T-cell (primary cell): ENCODE results near the gene TUBB. TPM values are rescaled to one million over a fixed set of nuclear protein-coding genes. Genes with fewer than 3 reads are reported as not detected.
"Not testable (repeated sequence)": the region's sequence is repeated elsewhere in the genome, so short reads cannot be mapped to it uniquely, and the experiment has no call there.

Source experiments
- ATAC-seq, 4 experiments: fragments of 200-7000 bp in 3 of 4; fragments of 150-1000 bp in 1 of 4; cut with Tn5 transposase; replicated peaks in 1 of 4; 1 replicate in 3 of 4; 2 replicates in 1 of 4; pipeline ENCODE4 v1.10.0; 2021; ENCODE audit warnings: moderate library complexity in 3 of 4, mild to moderate bottlenecking in 2 of 4, moderate number of reproducible peaks in 1 of 4
- CTCF ChIA-PET, 2 donors: fragments of 300-600 bp; sonication (Branson Sonifier 250); formaldehyde crosslinking; loops; one replicate each; lab custom pipeline; 2022; ENCODE audit warnings: antibody characterized with exemption in 2 of 2; lab: Charles Lee
- POLR2A ChIA-PET, 2 donors: fragments of 300-600 bp; sonication (Branson Sonifier 250); formaldehyde crosslinking; loops; one replicate each; lab custom pipeline; 2022; ENCODE audit warnings: antibody characterized with exemption in 2 of 2; lab: Charles Lee
- DNase-seq, 35 experiments: peaks; one replicate each; pipeline versions ENCODE4 v3.0.0 to v3.0.0-alpha.2; 2013 to 2023
- H3K27ac ChIP-seq: one replicate; pipeline ENCODE4 v1.5.1; 2013; ENCODE audit warnings: low read length
- H3K27me3 ChIP-seq, 2 experiments: replicated peaks in 1 of 2; 1 replicate in 1 of 2; 2 replicates in 1 of 2; pipeline versions ENCODE4 v1.6.1 to v1.7.0; 2013; ENCODE audit warnings: low read length in 1 of 2, mixed read lengths in 1 of 2; ENCODE audit not compliant: control insufficient read depth in 2 of 2, insufficient read depth in 2 of 2; ENCODE audit errors: extremely low read depth in 1 of 2
- H3K36me3 ChIP-seq, 2 donors: 1 replicate in 1 of 2; 2 replicates in 1 of 2; pipeline versions ENCODE4 v1.6.1 to v1.7.0; 2013; ENCODE audit warnings: low read length in 1 of 2; ENCODE audit not compliant: control insufficient read depth in 2 of 2, insufficient read depth in 1 of 2; ENCODE audit errors: extremely low read depth in 1 of 2
- H3K4me1 ChIP-seq, 2 experiments: 1 replicate in 1 of 2; 2 replicates in 1 of 2; pipeline versions ENCODE4 v1.6.1 to v1.7.0; 2013; ENCODE audit warnings: low read length in 2 of 2, mixed read lengths in 1 of 2; ENCODE audit not compliant: insufficient read depth in 2 of 2, control insufficient read depth in 1 of 2; ENCODE audit errors: extremely low read depth in 1 of 2
- H3K4me3 ChIP-seq, 2 donors: 1 replicate in 1 of 2; 2 replicates in 1 of 2; pipeline versions ENCODE4 v1.5.1 to v1.7.0; 2013; ENCODE audit warnings: mild to moderate bottlenecking in 2 of 2, low read length in 1 of 2, moderate library complexity in 1 of 2; ENCODE audit not compliant: control insufficient read depth in 1 of 2; ENCODE audit errors: extremely low read depth in 1 of 2
- H3K9me3 ChIP-seq: 2 replicates; pipeline ENCODE4 v1.7.0; 2013
- H3K27ac Mint-ChIP-seq, 2 donors: one replicate each; pipeline ENCODE4 v1.8.0; 2020 to 2021; ENCODE audit warnings: mild to moderate bottlenecking in 2 of 2, mixed read lengths in 2 of 2
- H3K27me3 Mint-ChIP-seq, 2 donors: one replicate each; pipeline ENCODE4 v1.8.0; 2021 to 2022; ENCODE audit warnings: mixed read lengths in 2 of 2
- H3K36me3 Mint-ChIP-seq: one replicate; pipeline ENCODE4 v1.8.0; 2021; ENCODE audit warnings: mixed read lengths
- H3K4me1 Mint-ChIP-seq, 3 donors: one replicate each; pipeline ENCODE4 v1.8.0; 2020 to 2022; ENCODE audit warnings: mixed read lengths in 3 of 3, mild to moderate bottlenecking in 1 of 3
- H3K4me3 Mint-ChIP-seq, 3 donors: one replicate each; pipeline ENCODE4 v1.8.0; 2020 to 2022; ENCODE audit warnings: mild to moderate bottlenecking in 3 of 3, mixed read lengths in 3 of 3, moderate library complexity in 3 of 3
- H3K9me3 Mint-ChIP-seq, 3 donors: one replicate each; pipeline ENCODE4 v1.8.0; 2020 to 2022; ENCODE audit warnings: mixed read lengths in 3 of 3
- WGBS: methylation state at CpG from one replicate; pipeline ENCODE4 v1.1.5; 2013; ENCODE audit warnings: missing lambda C conversion rate; ENCODE audit not compliant: insufficient coverage; 5-methylcytosine and 5-hydroxymethylcytosine counted together
- total RNA-seq, 35 experiments: library from RNA in 6 of 35; stranded (reverse) in 6 of 35; fragments of 120-200 nt in 1 of 35; gene quantifications; one replicate each; pipeline versions ENCODE4 v1.2.1 to v1.2.4 and lab custom pipeline; 2013 to 2026

The TUBB gene
- total RNA-seq, 5 donors from 2014 or later (not counting 1 experiment from before 2014, with no cell fraction given): 108 to 246 (median 202) TPM

GRCh38 chr6:30754631-30755030 lies 34.5 kb downstream of the TUBB start:
- no peak for ATAC-seq
- POLR2A ChIA-PET: no interaction called here
- no peak overlapping the region for H3K4me3 ChIP-seq

GRCh38 chr6:30756405-30757003 lies 36.4 kb downstream of the TUBB start:
- H3K36me3 Mint-ChIP-seq, H3K4me3 Mint-ChIP-seq, POLR2A ChIA-PET, H3K4me3 ChIP-seq, CTCF ChIA-PET, H3K9me3 ChIP-seq, H3K9me3 Mint-ChIP-seq, H3K27me3 ChIP-seq, ATAC-seq, H3K4me1 Mint-ChIP-seq, H3K27ac ChIP-seq, H3K27me3 Mint-ChIP-seq, H3K27ac Mint-ChIP-seq, H3K36me3 ChIP-seq, H3K4me1 ChIP-seq, DNase-seq: not testable (repeated sequence)
- WGBS: 89% methylated on average over 2 of the region's 7 CpGs

More at GRCh38 chr6:30754631-30755030, 34.5 kb downstream of the TUBB start:
- Mint-ChIP-seq H3K4me3 (no peak overlapping the region), H3K27me3 (no peaks in the 10 kb centered on the region), H3K27ac (no peak overlapping the region), H3K9me3 (no peaks in the 10 kb centered on the region), H3K4me1 (peaks cover 6 to 9% (median 7%) of the 10 kb centered on the region in 3 donors), H3K36me3 (no peaks in the 10 kb centered on the region)
- Histone ChIP-seq H3K9me3 (no peaks in the 10 kb centered on the region), H3K27me3 (peaks cover 0 to 4% of the 10 kb centered on the region in 2 experiments), H3K27ac (no peak overlapping the region), H3K36me3 (no peaks in the 10 kb centered on the region), H3K4me1 (peaks cover 0 to 4% of the 10 kb centered on the region in 2 experiments)
- CTCF ChIA-PET: interaction anchor here in 1 of 2 donors (0.6 kb wide), 1 partner anchor 1777 kb away, joined by 3 read pairs; no protein-coding TSS in a partner anchor
- 100% methylated on average over 1 of the region's 3 CpGs for WGBS
- DNase-seq: no peak

DNA sequence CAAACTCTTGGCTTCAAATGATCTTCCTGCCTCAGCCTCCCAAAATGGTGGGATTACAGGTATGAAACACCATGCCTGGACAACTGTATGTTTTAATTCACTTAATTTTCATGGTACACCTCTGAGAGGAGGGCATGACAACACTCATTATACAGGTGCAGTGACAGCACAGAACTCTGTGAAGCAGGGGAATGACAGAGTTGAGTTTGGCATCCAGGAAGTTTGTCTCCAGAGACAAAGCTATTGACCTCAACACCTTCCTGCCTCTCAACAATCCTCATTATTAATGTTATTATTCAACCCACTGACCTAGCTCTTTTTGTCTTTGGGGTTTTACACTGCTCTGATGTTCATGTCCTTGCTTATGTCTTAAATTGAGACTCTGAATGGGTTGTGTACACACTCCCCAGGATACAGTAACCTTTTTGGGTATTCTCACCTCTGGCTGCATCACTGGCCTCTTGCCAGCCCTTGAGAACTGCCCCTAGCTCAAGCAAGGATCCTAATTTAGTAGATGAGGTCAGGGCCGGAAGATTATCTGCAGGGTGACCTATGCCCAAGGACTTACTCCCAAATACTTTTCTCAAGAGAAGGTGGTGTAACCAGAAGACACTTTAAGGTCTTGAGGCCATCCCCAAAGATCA lies 37.2 kb downstream of the TUBB start:
- DNase-seq: no peak
- H3K27ac Mint-ChIP-seq: no peak overlapping the region
- no peaks in the 10 kb centered on the region for H3K9me3 Mint-ChIP-seq
- Histone ChIP-seq H3K27me3 (peaks cover 0 to 4% of the 10 kb centered on the region in 2 experiments), H3K4me1 (peaks cover 0 to 4% of the 10 kb centered on the region in 2 experiments), H3K27ac (no peak overlapping the region), H3K9me3 (no peaks in the 10 kb centered on the region), H3K4me3 (no peak overlapping the region), H3K36me3 (no peaks in the 10 kb centered on the region)
- ChIA-PET POLR2A (interaction anchor here in 1 of 2 donors (0.6 kb wide), 1 partner anchor 54 kb away, joined by 4 read pairs; no protein-coding TSS in a partner anchor), CTCF (no interaction called here)
- peaks cover 7% of the 10 kb centered on the region in 3 donors for H3K4me1 Mint-ChIP-seq
- no CpG with 5 or more reads among the region's 1 CpG for WGBS
- no peaks in the 10 kb centered on the region for H3K27me3 Mint-ChIP-seq
- H3K36me3 Mint-ChIP-seq: no peaks in the 10 kb centered on the region
- no peak overlapping the region for H3K4me3 Mint-ChIP-seq
- no peak for ATAC-seq

GRCh38 chr6:30759575-30760239 lies 39.6 kb downstream of the TUBB start:
- Histone ChIP-seq H3K9me3 (no peaks in the 10 kb centered on the region), H3K4me1 (peaks cover 13 to 15% of the 10 kb centered on the region in 2 experiments), H3K4me3 (no peak overlapping the region), H3K36me3 (no peaks in the 10 kb centered on the region), H3K27me3 (peaks cover 0 to 4% of the 10 kb centered on the region in 2 experiments), H3K27ac (no peak overlapping the region)
- H3K9me3 Mint-ChIP-seq: no peaks in the 10 kb centered on the region
- 98% methylated on average over 8 of the region's 10 CpGs for WGBS
- DNase-seq (no peak), ATAC-seq (no peak)
- POLR2A ChIA-PET: no interaction called here
- peaks cover 22% of the 10 kb centered on the region in 3 donors for H3K4me1 Mint-ChIP-seq
- peaks cover 0 to 3% of the 10 kb centered on the region in 2 donors for H3K27me3 Mint-ChIP-seq
- H3K4me3 Mint-ChIP-seq: no peak overlapping the region
- CTCF ChIA-PET: interaction anchor here in 1 of 2 donors (0.6 to 0.7 kb wide), 2 partner anchors 542 to 1032 kb away, joined by 3 read pairs; no protein-coding TSS in a partner anchor
- H3K27ac Mint-ChIP-seq: no peak overlapping the region
- H3K36me3 Mint-ChIP-seq: no peaks in the 10 kb centered on the region

DNA sequence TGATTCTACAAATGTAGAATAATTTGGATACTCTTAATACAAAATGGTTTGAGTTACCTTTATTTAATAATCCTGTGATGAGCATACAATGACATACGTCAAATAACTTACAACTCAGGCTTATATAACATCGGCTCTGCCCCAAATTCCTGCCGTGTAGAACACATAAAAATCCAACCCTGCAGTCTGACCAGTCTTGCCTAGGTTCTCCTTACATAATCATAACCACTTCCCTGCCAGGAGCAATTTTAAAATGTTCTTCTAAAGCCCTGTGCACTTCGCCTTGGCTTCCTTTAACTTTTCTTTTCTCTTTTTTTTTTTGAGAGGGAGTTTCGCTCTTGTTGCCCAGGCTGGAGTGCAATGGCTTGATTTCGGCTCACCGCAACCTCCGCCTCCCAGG lies 40.4 kb downstream of the TUBB start:
- Histone ChIP-seq H3K27ac (no peak overlapping the region), H3K9me3 (no peaks in the 10 kb centered on the region), H3K4me3 (no peak overlapping the region), H3K36me3 (no peaks in the 10 kb centered on the region), H3K27me3 (no peaks in the 10 kb centered on the region), H3K4me1 (peaks cover 13 to 15% of the 10 kb centered on the region in 2 experiments)
- H3K36me3 Mint-ChIP-seq: no peaks in the 10 kb centered on the region
- WGBS: 92% methylated on average over 5 of the region's 8 CpGs
- no peaks in the 10 kb centered on the region for H3K9me3 Mint-ChIP-seq
- no peak for DNase-seq
- ChIA-PET POLR2A (no interaction called here), CTCF (no interaction called here)
- no peak overlapping the region for H3K27ac Mint-ChIP-seq
- H3K4me3 Mint-ChIP-seq: no peak overlapping the region
- no peak for ATAC-seq
- H3K4me1 Mint-ChIP-seq: peaks cover 22 to 26% (median 22%) of the 10 kb centered on the region in 3 donors
- peaks cover 0 to 3% of the 10 kb centered on the region in 2 donors for H3K27me3 Mint-ChIP-seq

DNA sequence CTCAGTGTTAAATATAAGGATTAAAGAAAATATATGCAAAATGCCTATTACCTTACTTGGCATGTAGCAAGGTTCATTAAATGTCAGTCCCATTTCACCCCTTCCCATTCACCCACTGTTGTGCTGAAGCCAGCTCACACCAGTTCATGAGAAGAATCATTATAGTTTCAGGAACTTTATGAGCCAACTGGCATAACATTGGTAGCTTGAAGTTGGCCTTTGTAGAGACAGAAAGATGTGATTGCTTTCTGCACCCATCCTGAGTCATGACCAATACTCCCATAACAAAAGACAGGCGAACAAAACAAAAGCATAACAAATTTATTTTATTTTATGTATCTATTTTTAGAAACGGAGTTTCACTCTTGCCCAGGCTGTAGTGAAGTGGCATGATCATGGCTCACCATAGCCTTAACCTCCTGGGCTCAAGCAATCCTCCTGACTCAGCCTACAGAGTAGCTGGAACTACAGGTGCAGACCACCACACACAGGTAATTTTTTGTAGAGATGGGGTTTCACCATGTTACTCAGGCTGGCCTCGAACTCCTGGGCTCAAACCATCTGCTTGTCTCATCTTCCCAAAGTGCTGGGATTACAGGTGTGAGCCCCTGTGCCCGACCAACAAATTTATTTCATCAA lies 41.8 kb downstream of the TUBB start:
- peaks cover 0 to 3% of the 10 kb centered on the region in 2 donors for H3K27me3 Mint-ChIP-seq
- Histone ChIP-seq H3K27me3 (no peaks in the 10 kb centered on the region), H3K36me3 (no peaks in the 10 kb centered on the region), H3K9me3 (no peaks in the 10 kb centered on the region), H3K27ac (no peak overlapping the region), H3K4me3 (no peak overlapping the region), H3K4me1 (peaks cover 13 to 15% of the 10 kb centered on the region in 2 experiments)
- DNase-seq: no peak
- H3K27ac Mint-ChIP-seq: no peak overlapping the region
- ChIA-PET CTCF (interaction anchor here in 1 of 2 donors (0.5 kb wide), 1 partner anchor 326 kb away, joined by 8 read pairs; no protein-coding TSS in a partner anchor), POLR2A (no interaction called here)
- no peak for ATAC-seq
- H3K36me3 Mint-ChIP-seq: no peaks in the 10 kb centered on the region
- H3K4me1 Mint-ChIP-seq: peaks cover 28 to 33% (median 29%) of the 10 kb centered on the region in 3 donors
- WGBS: 55% methylated on average over 2 of the region's 4 CpGs
- H3K9me3 Mint-ChIP-seq: no peaks in the 10 kb centered on the region
- no peak overlapping the region for H3K4me3 Mint-ChIP-seq
